Measurements from ENCODE around the gene POP4.
A peak's percentile ranks its signal among the peaks of the same experiment; 100 is the strongest.
"Not testable (repeated sequence)": the region's sequence is repeated elsewhere in the genome, so short reads cannot be mapped to it uniquely, and the experiment has no call there.

Gene POP4

GRCh38 chr19:29605653-29606419 lies at the start of gene POP4:
TSS of gene POP4 (plus strand) at chr19:29606283. CDS start at chr19:29606319, 36 bp downstream.
- FAIRE-seq = peak; percentile 9

GRCh38 chr19:29559110-29559509 lies 47.0 kb upstream of the POP4 start:
- FAIRE-seq = not testable (repeated sequence)

- no peak for FAIRE-seq
Observed at GRCh38 chr19:29559743-29560142, 46.3 kb upstream of the POP4 start.

- FAIRE-seq = no peak
Observed at GRCh38 chr19:29560313-29561075, 45.6 kb upstream of the POP4 start.

GRCh38 chr19:29561601-29562000 lies 44.5 kb upstream of the POP4 start:
- FAIRE-seq = no peak

- no peak for FAIRE-seq
Observed at GRCh38 chr19:29562299-29563297, 43.5 kb upstream of the POP4 start.

- FAIRE-seq = no peak
Observed at GRCh38 chr19:29563486-29564101, 42.5 kb upstream of the POP4 start.

GRCh38 chr19:29564574-29565005 lies 41.5 kb upstream of the POP4 start:
- FAIRE-seq = no peak

- FAIRE-seq = no peak
Observed at GRCh38 chr19:29565171-29565570, 40.9 kb upstream of the POP4 start.

GRCh38 chr19:29566496-29567054 lies 39.5 kb upstream of the POP4 start:
- no peak for FAIRE-seq

GRCh38 chr19:29567366-29567915 lies 38.6 kb upstream of the POP4 start:
- no peak for FAIRE-seq

GRCh38 chr19:29568036-29569025 lies 37.8 kb upstream of the POP4 start:
- no peak for FAIRE-seq

- no peak for FAIRE-seq
Observed at GRCh38 chr19:29569038-29569911, 36.8 kb upstream of the POP4 start.

GRCh38 chr19:29571181-29571580 lies 34.9 kb upstream of the POP4 start:
- no peak for FAIRE-seq

- FAIRE-seq = no peak
Observed at GRCh38 chr19:29573486-29573885, 32.6 kb upstream of the POP4 start.

- FAIRE-seq = no peak
Observed at GRCh38 chr19:29574510-29574909, 31.6 kb upstream of the POP4 start.

- no peak for FAIRE-seq
Observed at GRCh38 chr19:29576046-29576606, 30.0 kb upstream of the POP4 start.

GRCh38 chr19:29576761-29577648 lies 29.1 kb upstream of the POP4 start:
- no peak for FAIRE-seq

Data from TTC549 (cell line).